ENCODE results near the gene RUNX1. TPM values are rescaled to one million over a fixed set of nuclear protein-coding genes. Genes with fewer than 3 reads are reported as not detected.

RUNX1 gene
- total RNA-seq, 1 experiment from 2014 or later, result 2.2 TPM

GRCh38 chr21:34845521-34846451 lies 203.3 kb downstream of the RUNX1 start:
- no peak overlapping the region for H3K4me3 ChIP-seq
- no peaks in the 10 kb centered on the region for H3K27me3 ChIP-seq
- H3K36me3 ChIP-seq, result peaks cover 51% of the 10 kb centered on the region
- no peaks in the 10 kb centered on the region for H3K9me3 ChIP-seq
- peak; percentile 39 for DNase-seq

- Histone ChIP-seq H3K27me3 (no peaks in the 10 kb centered on the region), H3K36me3 (peaks cover 53% of the 10 kb centered on the region), H3K9me3 (no peaks in the 10 kb centered on the region)
Measured at GRCh38 chr21:34844924-34845238, 204.2 kb downstream of the RUNX1 start.

GRCh38 chr21:34844013-34844923 lies 204.8 kb downstream of the RUNX1 start:
- Histone ChIP-seq H3K27me3 (no peaks in the 10 kb centered on the region), H3K4me3 (no peak overlapping the region), H3K36me3 (peaks cover 56% of the 10 kb centered on the region), H3K9me3 (no peaks in the 10 kb centered on the region)
- no peak for DNase-seq

More at GRCh38 chr21:34844924-34845238, 204.2 kb downstream of the RUNX1 start:
- H3K4me3 ChIP-seq, result no peak overlapping the region
- DNase-seq, result no peak

GRCh38 chr21:34843562-34843961 lies 205.5 kb downstream of the RUNX1 start:
- no peak for DNase-seq
- no peak overlapping the region for H3K4me3 ChIP-seq
- no peaks in the 10 kb centered on the region for H3K27me3 ChIP-seq
- no peaks in the 10 kb centered on the region for H3K9me3 ChIP-seq
- H3K36me3 ChIP-seq, result peaks cover 58% of the 10 kb centered on the region

- Histone ChIP-seq H3K27me3 (no peaks in the 10 kb centered on the region), H3K4me3 (no peak overlapping the region), H3K9me3 (no peaks in the 10 kb centered on the region), H3K36me3 (peaks cover 61% of the 10 kb centered on the region)
- no peak for DNase-seq
Measured at GRCh38 chr21:34841154-34841553, 207.9 kb downstream of the RUNX1 start.

GRCh38 chr21:34840693-34841092 lies 208.4 kb downstream of the RUNX1 start:
- no peaks in the 10 kb centered on the region for H3K9me3 ChIP-seq
- no peaks in the 10 kb centered on the region for H3K27me3 ChIP-seq
- H3K36me3 ChIP-seq, result peaks cover 62% of the 10 kb centered on the region
- no peak overlapping the region for H3K4me3 ChIP-seq
- no peak for DNase-seq

- DNase-seq, result no peak
- Histone ChIP-seq H3K9me3 (no peaks in the 10 kb centered on the region), H3K36me3 (peaks cover 66% of the 10 kb centered on the region), H3K4me3 (no peak overlapping the region), H3K27me3 (no peaks in the 10 kb centered on the region)
Measured at GRCh38 chr21:34838956-34839820, 209.9 kb downstream of the RUNX1 start.

- Histone ChIP-seq H3K27me3 (no peaks in the 10 kb centered on the region), H3K9me3 (no peaks in the 10 kb centered on the region), H3K36me3 (peaks cover 74% of the 10 kb centered on the region), H3K4me3 (peak overlapping the region; percentile 2; the same call in 1 of the 2 replicates)
- DNase-seq, result no peak
Measured at GRCh38 chr21:34836933-34837505, 212.1 kb downstream of the RUNX1 start.

- H3K36me3 ChIP-seq, result peaks cover 72% of the 10 kb centered on the region
- no peak overlapping the region for H3K4me3 ChIP-seq
- H3K27me3 ChIP-seq, result no peaks in the 10 kb centered on the region
- H3K9me3 ChIP-seq, result no peaks in the 10 kb centered on the region
- DNase-seq, result peak; percentile 97
Measured at GRCh38 chr21:34836103-34836932, 212.8 kb downstream of the RUNX1 start.

- H3K9me3 ChIP-seq, result no peaks in the 10 kb centered on the region
- no peaks in the 10 kb centered on the region for H3K27me3 ChIP-seq
- DNase-seq, result no peak
- peaks cover 70% of the 10 kb centered on the region for H3K36me3 ChIP-seq
- no peak overlapping the region for H3K4me3 ChIP-seq
Measured at GRCh38 chr21:34835526-34835925, 213.6 kb downstream of the RUNX1 start.

GRCh38 chr21:34834852-34835501 lies 214.1 kb downstream of the RUNX1 start:
- peaks cover 71% of the 10 kb centered on the region for H3K36me3 ChIP-seq
- H3K9me3 ChIP-seq, result no peaks in the 10 kb centered on the region
- no peak overlapping the region for H3K4me3 ChIP-seq
- H3K27me3 ChIP-seq, result no peaks in the 10 kb centered on the region
- no peak for DNase-seq

GRCh38 chr21:34834290-34834689 lies 214.8 kb downstream of the RUNX1 start:
- Histone ChIP-seq H3K9me3 (no peaks in the 10 kb centered on the region), H3K4me3 (no peak overlapping the region), H3K36me3 (peaks cover 71% of the 10 kb centered on the region), H3K27me3 (no peaks in the 10 kb centered on the region)
- DNase-seq, result no peak

GRCh38 chr21:34833465-34833864 lies 215.6 kb downstream of the RUNX1 start:
- no peaks in the 10 kb centered on the region for H3K9me3 ChIP-seq
- no peak overlapping the region for H3K4me3 ChIP-seq
- no peaks in the 10 kb centered on the region for H3K27me3 ChIP-seq
- DNase-seq, result no peak
- H3K36me3 ChIP-seq, result peaks cover 77% of the 10 kb centered on the region

GRCh38 chr21:34830386-34831170 lies 218.5 kb downstream of the RUNX1 start:
- DNase-seq, result no peak
- H3K27me3 ChIP-seq, result no peaks in the 10 kb centered on the region
- H3K9me3 ChIP-seq, result no peaks in the 10 kb centered on the region
- H3K4me3 ChIP-seq, result no peak overlapping the region
- H3K36me3 ChIP-seq, result peaks cover 92% of the 10 kb centered on the region
